ENCODE data around the gene ARMC9. TPM values are rescaled to one million over a fixed set of nuclear protein-coding genes. Genes with fewer than 3 reads are reported as not detected.
"Not testable (repeated sequence)": the region's sequence is repeated elsewhere in the genome, so short reads cannot be mapped to it uniquely, and the experiment has no call there.

ARMC9 gene
- total RNA-seq, 2 donors from 2014 or later = 31.6 to 61.9 TPM

DNA sequence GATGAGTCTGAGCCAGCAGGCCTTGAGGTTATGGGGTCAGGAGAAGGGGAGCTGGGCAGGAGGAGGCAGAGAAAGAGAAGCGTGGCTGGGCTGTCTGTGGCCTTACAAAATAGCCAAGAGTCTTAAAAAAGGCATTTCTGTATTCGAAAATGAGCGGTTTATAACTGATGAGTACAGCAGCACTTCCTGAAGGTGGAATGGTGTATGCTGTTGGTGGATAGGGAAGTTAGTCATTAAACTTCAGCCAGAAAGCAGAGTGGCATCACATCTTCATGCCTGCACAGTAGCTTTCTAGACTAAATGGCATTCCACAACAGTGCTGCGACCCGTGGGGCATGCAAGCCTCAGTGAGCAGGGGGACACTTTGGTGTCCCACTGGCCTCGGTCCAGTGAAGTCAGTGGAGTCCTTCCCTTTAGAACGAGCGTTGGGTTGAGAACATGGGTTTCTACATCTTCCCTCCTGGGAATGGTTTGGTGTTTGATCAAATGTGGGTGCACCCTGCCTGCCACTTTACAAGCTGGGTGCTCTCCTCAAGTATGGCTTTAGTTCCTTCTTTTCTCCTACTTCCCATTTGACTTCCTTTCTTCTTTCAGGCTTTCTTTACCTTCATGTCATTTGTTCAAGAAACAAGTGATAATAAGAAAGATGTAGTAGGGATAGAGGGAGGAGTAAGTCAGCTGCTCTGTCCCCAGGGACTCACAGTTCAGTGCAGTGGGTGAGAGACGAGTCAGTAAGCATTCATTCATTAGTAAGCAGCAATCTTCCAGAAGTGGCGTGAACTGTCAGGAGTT lies 96.3 kb downstream of the ARMC9 start:
- intact Hi-C loops (cut with DNase I) = loop anchor here in 1 of 2 donors (10.0 kb wide), 1 partner anchor 120 kb away; no protein-coding TSS in a partner anchor

DNA sequence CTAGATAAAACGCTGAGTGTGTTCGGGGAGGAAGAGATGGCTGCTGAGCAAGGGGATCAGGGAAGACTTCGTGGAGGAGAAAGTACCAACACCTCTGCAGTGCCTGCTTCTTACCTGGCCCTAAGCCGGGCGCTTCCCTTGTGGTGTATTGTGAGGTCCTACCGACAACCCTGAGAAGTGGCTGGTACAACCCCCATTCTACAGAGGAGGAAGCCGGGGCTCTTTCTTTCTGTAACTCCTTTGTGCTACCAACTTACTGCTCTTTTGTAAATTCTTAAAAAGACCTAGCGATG lies 96.9 kb downstream of the ARMC9 start:
- no peak for DNase-seq (ENCODE audit: low spot score)
- intact Hi-C loops (cut with DNase I) = loop anchor here in 1 of 2 donors (10.0 kb wide), 1 partner anchor 119 kb away; no protein-coding TSS in a partner anchor

More for the DNA sequence above, 96.3 kb downstream of the ARMC9 start:
- peak; percentile 38 for DNase-seq (ENCODE audit: low spot score)

DNA sequence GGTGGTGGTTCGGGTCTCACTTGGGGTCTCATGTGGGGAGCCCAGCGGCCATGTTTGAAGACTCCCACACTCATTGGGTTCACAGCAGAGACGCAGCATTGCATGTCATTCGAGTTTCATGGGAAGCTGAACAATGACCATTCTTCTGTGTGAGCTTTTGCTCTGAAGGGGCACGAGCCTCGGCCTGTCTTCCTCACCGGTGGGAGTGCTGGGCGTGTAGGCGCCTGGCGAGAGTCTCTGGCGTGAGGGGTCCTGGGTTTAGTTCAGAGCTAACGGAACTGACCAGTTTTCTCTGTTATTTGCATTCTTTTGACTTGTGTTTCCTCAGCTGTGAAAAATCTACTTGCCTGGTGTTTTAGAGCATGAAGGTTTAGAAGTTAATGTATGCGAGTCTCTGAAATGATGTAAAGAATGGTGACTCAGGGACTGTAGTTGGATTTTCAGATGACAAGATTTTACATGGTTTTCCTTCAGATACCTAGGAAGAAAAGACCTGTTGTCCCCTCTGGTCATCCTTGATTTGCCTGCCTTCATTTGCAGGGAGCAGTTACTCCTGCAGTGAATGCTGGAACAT lies 98.1 kb downstream of the ARMC9 start:
- peak; percentile 52 for DNase-seq (ENCODE audit: low spot score)

GRCh38 chr2:231297108-231297908 lies 98.9 kb downstream of the ARMC9 start:
- intact Hi-C loops (cut with DNase I) = loop anchor here in 1 of 2 donors (10.0 kb wide), 1 partner anchor 117 kb away; no protein-coding TSS in a partner anchor
- DNase-seq (ENCODE audit: low spot score) = peak; percentile 81

More for the DNA sequence above, 98.1 kb downstream of the ARMC9 start:
- intact Hi-C loops (cut with DNase I) = loop anchor here in 1 of 2 donors (10.0 kb wide), 1 partner anchor 118 kb away; no protein-coding TSS in a partner anchor

DNA sequence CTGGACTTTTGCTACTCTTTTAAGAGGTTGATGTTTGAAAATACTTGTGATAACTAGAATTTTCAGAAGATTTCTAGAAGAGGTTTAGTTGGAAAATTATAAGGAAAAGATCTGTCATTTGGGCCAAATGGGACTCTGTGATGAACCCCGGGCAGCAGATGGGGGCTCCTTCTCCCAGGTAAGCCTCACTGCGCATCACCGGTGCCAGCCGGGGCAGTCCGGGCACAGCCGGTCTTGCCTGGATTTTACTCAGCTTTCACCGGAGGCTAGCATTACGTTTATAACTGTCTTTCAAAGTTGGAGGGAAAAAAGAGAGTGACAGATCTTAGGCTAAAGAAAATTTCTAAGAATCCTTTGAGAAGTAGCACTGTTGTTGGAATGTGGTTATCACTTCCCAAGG lies 99.7 kb downstream of the ARMC9 start:
- DNase-seq (ENCODE audit: low spot score) = no peak
- intact Hi-C loops (cut with DNase I) = loop anchor here in 1 of 2 donors (10.0 kb wide), 1 partner anchor 117 kb away; no protein-coding TSS in a partner anchor

DNA sequence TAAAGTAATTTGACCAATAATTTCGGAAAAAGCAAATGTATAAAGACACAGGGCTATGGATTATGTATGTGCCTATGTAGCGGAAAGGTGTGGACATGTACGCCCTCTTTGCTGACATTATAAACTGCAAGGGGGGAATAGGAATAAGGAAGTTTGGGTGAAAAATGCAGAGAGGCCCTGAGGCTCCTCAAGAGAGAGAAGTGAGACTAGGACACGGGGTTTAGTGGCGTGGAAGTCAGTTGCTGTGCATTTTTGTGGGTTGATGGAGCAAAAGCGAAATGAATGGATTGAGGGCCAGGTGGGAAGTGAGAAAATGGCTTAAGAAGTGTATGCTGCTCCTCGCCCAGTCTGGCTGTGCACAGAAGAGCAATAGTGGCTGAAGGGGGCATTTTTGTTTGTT lies 100.8 kb downstream of the ARMC9 start:
- intact Hi-C loops (cut with DNase I) = loop anchor here in 1 of 2 donors (10.0 kb wide), 1 partner anchor 116 kb away; no protein-coding TSS in a partner anchor
- no peak for DNase-seq (ENCODE audit: low spot score)

DNA sequence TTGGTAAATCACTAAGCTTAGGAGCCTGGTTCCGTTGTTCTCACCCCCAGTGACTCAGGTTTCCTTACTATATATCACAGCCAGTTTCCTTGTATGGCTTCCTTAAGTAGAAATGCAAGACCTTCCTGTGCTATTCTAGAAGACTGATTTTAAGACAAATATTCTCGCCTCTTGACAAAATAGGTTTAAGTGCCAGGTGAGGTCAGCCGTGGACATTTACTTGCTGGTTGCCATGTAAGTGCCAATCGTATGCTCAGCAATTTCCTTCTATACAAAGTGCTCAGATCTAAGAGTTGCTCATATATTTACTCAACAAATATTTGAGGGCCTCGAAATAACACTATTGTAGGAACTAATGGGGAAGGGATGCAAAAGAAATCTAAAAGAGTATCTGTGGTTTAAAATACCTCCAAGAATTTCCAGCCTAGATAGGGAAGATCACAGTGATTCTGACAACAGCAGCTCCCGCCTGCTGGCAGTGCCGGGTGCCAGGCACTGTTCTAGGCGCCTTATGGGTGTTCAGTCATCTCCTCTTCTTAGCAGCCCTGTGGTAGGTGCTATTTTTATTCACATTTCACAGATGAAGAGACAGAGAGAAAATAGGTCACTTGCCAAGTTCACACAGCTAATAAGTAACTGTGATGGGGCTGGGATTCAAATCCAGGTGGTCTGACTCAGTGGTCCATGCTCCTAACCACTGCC lies 101.7 kb downstream of the ARMC9 start:
- peak; percentile 30 for DNase-seq (ENCODE audit: low spot score)

GRCh38 chr2:231300722-231301076 lies 102.3 kb downstream of the ARMC9 start:
- intact Hi-C loops (cut with DNase I) = no loop called here
- peak; percentile 38 for DNase-seq (ENCODE audit: low spot score)

More for the DNA sequence above, 101.7 kb downstream of the ARMC9 start:
- intact Hi-C loops (cut with DNase I) = no loop called here

DNA sequence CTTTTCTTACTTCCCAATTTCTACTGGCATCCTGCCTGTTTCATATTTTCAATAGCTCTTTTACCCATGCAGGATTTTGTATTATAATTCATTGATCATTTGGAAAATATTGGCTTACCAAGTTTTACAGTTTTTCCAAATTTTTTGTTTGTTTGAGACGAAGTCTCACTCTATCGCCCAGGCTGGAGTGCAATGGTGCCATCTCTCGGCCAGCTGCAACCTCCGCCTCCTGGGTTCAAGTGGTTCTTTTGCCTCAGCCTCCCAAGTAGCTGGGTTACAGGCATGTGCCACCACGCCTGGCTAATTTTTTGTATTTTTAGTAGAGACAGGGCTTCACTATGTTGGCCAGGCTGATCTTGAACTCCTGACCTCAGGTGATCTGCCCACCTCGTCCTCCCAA lies 105.8 kb downstream of the ARMC9 start:
- DNase-seq (ENCODE audit: low spot score) = peak; percentile 24
- intact Hi-C loops (cut with DNase I) = not testable (repeated sequence)

GRCh38 chr2:231305221-231305620 lies 106.8 kb downstream of the ARMC9 start:
- DNase-seq (ENCODE audit: low spot score) = no peak
- intact Hi-C loops (cut with DNase I) = no loop called here

DNA sequence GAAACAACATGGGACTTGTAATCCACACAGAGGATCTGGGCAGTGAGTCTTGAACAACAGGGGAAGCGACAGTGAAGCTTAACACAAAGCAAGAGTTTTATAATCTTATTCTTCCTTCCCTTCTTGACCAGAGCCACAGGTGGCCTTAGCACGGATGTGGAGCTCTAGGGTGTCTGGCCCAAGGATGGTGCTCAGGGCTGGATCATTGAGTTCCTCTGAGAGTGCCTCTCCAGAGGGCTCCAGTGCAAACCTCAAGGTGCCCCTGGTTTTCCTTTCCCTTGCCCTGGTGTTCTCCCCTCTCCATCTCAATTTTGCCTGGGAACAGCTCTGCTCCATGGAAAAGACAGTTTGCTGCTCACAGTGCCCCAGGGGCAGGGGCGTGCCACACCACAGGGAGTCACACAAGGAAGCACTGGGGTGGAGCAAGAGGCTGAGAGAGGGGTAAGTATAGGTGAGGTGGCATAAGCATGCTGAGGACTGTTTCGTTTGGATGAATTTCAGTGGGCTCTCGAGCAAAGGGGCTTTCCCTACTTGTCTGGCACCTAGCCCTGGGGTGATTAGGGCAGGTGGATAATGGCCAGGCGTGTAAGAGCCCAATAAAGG lies 108.5 kb downstream of the ARMC9 start:
- DNase-seq (ENCODE audit: low spot score) = peak; percentile 40
- intact Hi-C loops (cut with DNase I) = no loop called here

- intact Hi-C loops (cut with DNase I) = no loop called here
- no peak for DNase-seq (ENCODE audit: low spot score)
Observed at GRCh38 chr2:231308219-231308618, 109.8 kb downstream of the ARMC9 start.

GRCh38 chr2:231308631-231309428 lies 110.4 kb downstream of the ARMC9 start:
- no peak for DNase-seq (ENCODE audit: low spot score)
- intact Hi-C loops (cut with DNase I) = no loop called here

DNA sequence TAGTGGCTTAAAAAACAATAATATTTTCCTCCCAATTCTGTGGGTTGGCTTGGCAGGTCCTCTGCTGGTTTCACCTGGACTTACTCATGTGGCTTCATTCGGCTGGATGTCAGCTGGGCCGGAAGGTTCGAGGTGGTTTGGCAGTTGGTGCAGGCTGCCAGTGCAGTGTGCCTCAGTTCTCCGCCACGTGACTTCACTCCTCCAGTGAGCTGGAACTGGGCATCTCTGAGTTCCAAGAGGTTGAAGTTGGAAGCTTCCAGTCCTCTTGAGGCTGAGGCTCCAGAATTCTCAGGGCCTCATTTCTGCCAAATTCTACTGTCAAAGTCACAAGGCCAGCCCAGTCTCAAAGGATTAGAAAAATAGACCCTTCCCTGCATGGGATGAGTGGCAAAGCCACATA lies 113.6 kb downstream of the ARMC9 start:
- DNase-seq (ENCODE audit: low spot score) = peak; percentile 58
- intact Hi-C loops (cut with DNase I) = no loop called here

GRCh38 chr2:231315896-231316295 lies 117.5 kb downstream of the ARMC9 start:
- no peak for DNase-seq (ENCODE audit: low spot score)
- intact Hi-C loops (cut with DNase I) = no loop called here

DNA sequence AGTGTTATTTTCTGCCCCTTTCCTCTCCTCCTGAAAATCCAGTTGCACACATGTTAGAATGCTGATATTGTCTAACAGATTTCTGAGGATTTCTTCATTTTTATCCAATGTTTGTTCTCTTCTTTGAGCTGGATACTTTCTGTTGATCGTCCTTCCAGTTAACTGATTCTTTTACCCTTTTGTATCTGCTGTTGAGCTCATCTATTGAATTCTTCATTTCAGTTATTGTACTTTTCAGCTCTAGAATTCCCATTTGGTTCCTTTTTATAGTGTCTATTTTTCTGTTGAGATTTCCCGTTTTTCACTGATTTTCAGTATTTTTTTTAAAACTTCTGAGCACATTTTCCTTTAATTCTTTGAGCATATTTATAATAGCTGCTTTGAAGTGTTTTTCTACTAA lies 119.1 kb downstream of the ARMC9 start:
- DNase-seq (ENCODE audit: low spot score) = no peak
- intact Hi-C loops (cut with DNase I) = no loop called here

DNA sequence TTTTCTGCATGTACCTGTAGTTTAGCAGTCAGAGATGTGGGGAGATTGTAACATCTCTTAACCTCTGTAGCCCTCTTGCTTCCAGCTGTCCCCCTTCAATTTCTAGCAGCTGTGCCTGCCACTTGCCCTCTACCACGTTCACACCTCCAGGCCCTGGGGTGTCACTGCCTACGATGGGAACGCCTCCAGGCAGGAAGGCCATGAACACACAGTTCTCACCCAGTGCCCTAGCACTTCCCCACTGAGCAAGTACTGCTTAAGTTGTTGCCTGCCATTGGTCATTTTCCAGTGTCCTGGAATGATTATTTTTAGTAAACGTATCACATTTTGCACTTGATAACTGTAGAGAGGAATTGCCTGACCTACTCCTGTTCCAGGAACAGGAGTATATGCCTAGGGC lies 120.0 kb downstream of the ARMC9 start:
- DNase-seq (ENCODE audit: low spot score) = no peak

DNA sequence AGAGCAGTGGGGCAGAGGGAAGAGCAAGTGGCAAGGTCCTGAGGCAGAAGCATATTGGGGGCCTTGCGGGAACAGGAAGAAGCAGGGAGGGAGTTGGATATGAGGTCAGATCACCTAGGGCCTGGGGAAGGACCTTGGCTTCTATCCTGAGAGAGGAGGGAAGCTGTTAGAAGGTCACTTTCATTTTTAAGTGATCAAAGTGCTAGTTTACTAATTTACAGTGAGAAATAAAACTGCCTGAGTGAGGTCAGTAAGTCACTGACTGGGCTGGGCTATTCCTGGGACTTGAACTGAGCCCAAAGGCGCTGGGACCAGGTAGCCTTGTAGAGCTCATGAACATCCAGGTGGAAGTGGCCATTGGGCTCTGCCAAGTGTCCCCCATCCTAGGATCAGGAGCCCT lies 120.5 kb downstream of the ARMC9 start:
- peak; percentile 28 for DNase-seq (ENCODE audit: low spot score)
- intact Hi-C loops (cut with DNase I) = no loop called here

More for the DNA sequence above, 120.0 kb downstream of the ARMC9 start:
- intact Hi-C loops (cut with DNase I) = no loop called here
